Neural cell (in vitro differentiated cells): ENCODE results near the gene CXCR2. TPM values are rescaled to one million over a fixed set of nuclear protein-coding genes. Genes with fewer than 3 reads are reported as not detected.
A peak's percentile ranks its signal among the peaks of the same experiment; 100 is the strongest.

Experiments used
- H2AFZ ChIP-seq: fragments of 200-600, 300-800 bp; sonication (generic), shearing (Covaris generic); 2 replicates; pipeline ENCODE4 v1.6.0; 2014; ENCODE audit warnings: low read depth, mild to moderate bottlenecking, antibody characterized with exemption, low read length, moderate library complexity
- H3F3A ChIP-seq: fragments of 200-600 bp; shearing (Covaris generic); 2 replicates; pipeline ENCODE4 v1.6.1; 2016; ENCODE audit warnings: mild to moderate bottlenecking, moderate library complexity, mixed read lengths, antibody characterized with exemption, low read length; ENCODE audit not compliant: insufficient read depth, poor library complexity, severe bottlenecking
- H3K27ac ChIP-seq: fragments of 200-600, 300-800 bp; sonication (generic), shearing (Covaris generic); 2 replicates; pipeline ENCODE4 v1.5.1; 2014; ENCODE audit warnings: mild to moderate bottlenecking, low read length, moderate library complexity
- H3K27me3 ChIP-seq: fragments of 300-800, 200-600 bp; sonication (generic), shearing (Covaris generic); 2 replicates; pipeline ENCODE4 v1.6.0; 2014; ENCODE audit warnings: mild to moderate bottlenecking, low read depth, low read length, moderate library complexity; ENCODE audit not compliant: insufficient read depth
- H3K36me3 ChIP-seq: fragments of 300-800, 200-600 bp; sonication (generic), shearing (Covaris generic); 2 replicates; pipeline ENCODE4 v1.5.1; 2014; ENCODE audit warnings: mild to moderate bottlenecking, antibody characterized with exemption, low read length, moderate library complexity; ENCODE audit not compliant: insufficient read depth
- H3K4me2 ChIP-seq: fragments of 300-800, 200-600 bp; sonication (generic), shearing (Covaris generic); 2 replicates; pipeline ENCODE4 v1.6.0; 2014; ENCODE audit warnings: mild to moderate bottlenecking, low read length
- H3K4me3 ChIP-seq: fragments of 300-800, 200-600 bp; sonication (generic), shearing (Covaris generic); 2 replicates; pipeline ENCODE4 v1.5.1; 2014; ENCODE audit warnings: mild to moderate bottlenecking, low read length, moderate library complexity
- H3K79me2 ChIP-seq: fragments of 200-600 bp; shearing (Covaris generic); replicated peaks from 2 replicates; pipeline ENCODE4 v1.6.0; 2014; ENCODE audit warnings: mild to moderate bottlenecking, low read length, moderate library complexity; ENCODE audit not compliant: insufficient read depth
- H3K9ac ChIP-seq: fragments of 300-800, 200-600 bp; sonication (generic), shearing (Covaris generic); 2 replicates; pipeline ENCODE4 v1.6.1; 2016; ENCODE audit warnings: mild to moderate bottlenecking, low read length, mixed read lengths
- H3K9me2 ChIP-seq: fragments of 200-600 bp; shearing (Covaris generic); 2 replicates; pipeline ENCODE4 v1.6.1; 2016; ENCODE audit warnings: mild to moderate bottlenecking, low read length, mixed read lengths; ENCODE audit not compliant: insufficient read depth
- H3K9me3 ChIP-seq: fragments of 200-600, 300-800 bp; sonication (generic), shearing (Covaris generic); 2 replicates; pipeline ENCODE4 v1.6.1; 2016; ENCODE audit warnings: mild to moderate bottlenecking, mixed run types, low read length, moderate library complexity, mixed read lengths
- H4K20me1 ChIP-seq: fragments of 200-600 bp; shearing (Covaris generic); 2 replicates; pipeline ENCODE4 v1.6.1; 2016; ENCODE audit warnings: mild to moderate bottlenecking, mixed run types; ENCODE audit not compliant: insufficient read depth
- CTCF ChIP-seq: fragments of 450-650 bp; IDR thresholded peaks from 2 replicates; pipeline ENCODE4 v1.5.1; 2014; ENCODE audit warnings: antibody characterized with exemption, mild to moderate bottlenecking, moderate library complexity; ENCODE audit not compliant: poor library complexity, severe bottlenecking
- EP300 ChIP-seq: fragments of 450-650 bp; conservative IDR thresholded peaks from 2 replicates; pipeline ENCODE4 v1.6.1; 2014; ENCODE audit warnings: antibody characterized with exemption, mild to moderate bottlenecking, moderate library complexity; ENCODE audit not compliant: poor library complexity, severe bottlenecking
- EZH2 ChIP-seq: fragments of 200-600, 300-800 bp; shearing (Covaris generic), sonication (generic); IDR thresholded peaks from 2 replicates; pipeline ENCODE4 v1.6.1; 2014; ENCODE audit warnings: antibody characterized with exemption, low read length, borderline replicate concordance, mild to moderate bottlenecking; ENCODE audit not compliant: insufficient read depth, poor library complexity, severe bottlenecking
- MXI1 ChIP-seq: fragments of 450-650 bp; conservative IDR thresholded peaks from 2 replicates; pipeline ENCODE4 v1.6.1; 2014; ENCODE audit warnings: antibody characterized with exemption, mild to moderate bottlenecking; ENCODE audit not compliant: poor library complexity, severe bottlenecking
- POLR2AphosphoS5 ChIP-seq: IDR thresholded peaks from 2 replicates; pipeline ENCODE4 v1.6.1; 2012
- RAD21 ChIP-seq: fragments of 450-650 bp; conservative IDR thresholded peaks from 2 replicates; pipeline ENCODE4 v1.6.1; 2014; ENCODE audit warnings: antibody characterized with exemption, mild to moderate bottlenecking, moderate library complexity
- REST ChIP-seq: IDR thresholded peaks from 2 replicates; pipeline ENCODE4 v1.6.1; 2012; ENCODE audit warnings: borderline replicate concordance
- SMC3 ChIP-seq: fragments of 450-650 bp; conservative IDR thresholded peaks from 2 replicates; pipeline ENCODE4 v1.6.1; 2014; ENCODE audit warnings: antibody characterized with exemption, mild to moderate bottlenecking, moderate library complexity; ENCODE audit not compliant: poor library complexity
- TAF1 ChIP-seq: IDR thresholded peaks from 2 replicates; pipeline ENCODE4 v1.6.1; 2012; ENCODE audit warnings: low read depth
- polyA plus RNA-seq: library from polyadenylated mRNA; depleted of rRNA; stranded (reverse); fragments of >200 nt; gene quantifications from 2 replicates; pipeline ENCODE4 v1.2.3, GENCODE V29; 2014

The CXCR2 gene
- polyA plus RNA-seq, 1 donor from 2014 or later, result not detected

DNA sequence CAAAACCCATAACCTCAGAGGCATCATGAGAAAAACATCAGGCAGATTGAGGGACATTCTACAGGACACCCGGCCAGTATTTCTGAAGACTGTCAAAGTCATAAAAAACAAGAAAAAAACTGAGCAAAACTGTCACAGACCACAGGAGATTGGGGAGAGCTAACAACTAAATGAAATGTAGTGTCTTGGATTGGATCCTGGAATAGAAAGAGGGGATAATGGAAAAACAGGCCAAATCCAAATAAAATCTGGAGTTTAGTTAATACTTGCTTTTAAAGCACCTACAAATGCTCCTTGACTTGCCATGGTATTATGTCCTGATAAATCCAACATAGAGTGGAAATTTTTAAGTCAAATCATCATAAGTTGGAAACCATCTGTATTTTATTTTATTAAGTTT is 58.5 kb downstream of the CXCR2 start:
- Histone ChIP-seq H3F3A (no peaks in the 10 kb centered on the region), H3K9me2 (no peaks in the 10 kb centered on the region), H4K20me1 (no peaks in the 10 kb centered on the region), H3K27me3 (no peaks in the 10 kb centered on the region), H3K27ac (no peak overlapping the region), H3K9ac (no peak overlapping the region), H3K9me3 (no peaks in the 10 kb centered on the region), H3K36me3 (no peaks in the 10 kb centered on the region), H2AFZ (no peak overlapping the region), H3K79me2 (no peaks in the 10 kb centered on the region), H3K4me2 (no peak overlapping the region), H3K4me3 (no peak overlapping the region)
- TF ChIP-seq MXI1 (no peak), TAF1 (no peak), EZH2 (no peak), RAD21 (no peak), POLR2AphosphoS5 (no peak), CTCF (no peak), REST (no peak), EP300 (no peak), SMC3 (no peak)

- H3K4me3 ChIP-seq, result no peak overlapping the region
- no peak overlapping the region for H3K27ac ChIP-seq
- H3K36me3 ChIP-seq, result no peaks in the 10 kb centered on the region
- no peak overlapping the region for H2AFZ ChIP-seq
- no peaks in the 10 kb centered on the region for H3K79me2 ChIP-seq
- H4K20me1 ChIP-seq, result no peaks in the 10 kb centered on the region
- no peaks in the 10 kb centered on the region for H3K9me3 ChIP-seq
- H3K9ac ChIP-seq, result no peak overlapping the region
- no peaks in the 10 kb centered on the region for H3K27me3 ChIP-seq
- H3F3A ChIP-seq, result no peaks in the 10 kb centered on the region
- H3K9me2 ChIP-seq, result no peaks in the 10 kb centered on the region
- H3K4me2 ChIP-seq, result no peak overlapping the region
- TF ChIP-seq EZH2 (no peak), TAF1 (no peak), CTCF (peak; percentile 54), EP300 (no peak), RAD21 (peak; percentile 25), POLR2AphosphoS5 (no peak)
These were observed 60.5 kb downstream of the CXCR2 start for GRCh38 chr2:218186355-218186766.

Other genes starting within 250 kb of the CXCR2 start
- gene TNS1, start 123.0 kb upstream of the CXCR2 start, polyA plus RNA-seq, result 1.5 and 2.1 TPM in 2 replicates
- not detected in 2 replicates for gene RUFY4, start 56.8 kb upstream of the CXCR2 start, polyA plus RNA-seq
- gene CXCR1, start 40.9 kb downstream of the CXCR2 start, polyA plus RNA-seq, result not detected in 2 replicates
- gene ARPC2, start 91.2 kb downstream of the CXCR2 start, polyA plus RNA-seq, result 144 and 167 TPM in 2 replicates
- not detected in 2 replicates for gene GPBAR1, start 135.0 kb downstream of the CXCR2 start, polyA plus RNA-seq
- gene AAMP, start 144.1 kb downstream of the CXCR2 start, polyA plus RNA-seq, result 249 and 337 TPM in 2 replicates
- 52.1 and 59.7 TPM in 2 replicates for gene PNKD, start 144.5 kb downstream of the CXCR2 start, polyA plus RNA-seq
- not detected in 2 replicates for gene TMBIM1, start 166.5 kb downstream of the CXCR2 start, polyA plus RNA-seq
- gene CATIP, start 230.8 kb downstream of the CXCR2 start, polyA plus RNA-seq, result not detected in 2 replicates